SU-DHL-6 (cell line): Measurements from ENCODE around the gene EFNA5.

Experiments used
- H2AFZ ChIP-seq: fragments of 200-600 bp; sonication (generic); 2 replicates; pipeline ENCODE4 v1.6.1; 2014; ENCODE audit warnings: low read depth, mild to moderate bottlenecking, moderate library complexity, mixed read lengths, antibody characterized with exemption, low read length; ENCODE audit not compliant: severe bottlenecking
- H3F3A ChIP-seq: fragments of 200-600 bp; shearing (Covaris generic); 2 replicates; pipeline ENCODE4 v1.6.0; 2016; ENCODE audit warnings: antibody characterized with exemption, mild to moderate bottlenecking; ENCODE audit not compliant: insufficient read depth
- H3K27ac ChIP-seq: fragments of 200-600 bp; sonication (generic); 2 replicates; pipeline ENCODE4 v1.5.1; 2016; ENCODE audit warnings: low read depth, mild to moderate bottlenecking, low read length, moderate library complexity, mixed read lengths
- H3K27me3 ChIP-seq: fragments of 200-600 bp; sonication (generic), shearing (Covaris generic); 2 replicates; pipeline ENCODE4 v1.6.0; 2014; ENCODE audit warnings: mild to moderate bottlenecking, low read length
- H3K36me3 ChIP-seq: fragments of 200-600 bp; sonication (generic); 2 replicates; pipeline ENCODE4 v1.6.1; 2014; ENCODE audit warnings: mild to moderate bottlenecking, low read length, mixed read lengths
- H3K4me2 ChIP-seq: fragments of 300-600, 200-600 bp; shearing (Covaris generic), sonication (generic); 2 replicates; pipeline ENCODE4 v1.6.0; 2014; ENCODE audit warnings: low read length, low read depth, mild to moderate bottlenecking; ENCODE audit not compliant: poor library complexity, severe bottlenecking
- H3K4me3 ChIP-seq: fragments of 200-600 bp; sonication (generic); 2 replicates; pipeline ENCODE4 v1.5.1; 2014; ENCODE audit warnings: antibody characterized with exemption, low read length, mild to moderate bottlenecking, mixed read lengths; ENCODE audit not compliant: insufficient read depth, poor library complexity, severe bottlenecking
- H3K79me2 ChIP-seq: fragments of 200-600 bp; sonication (generic); 2 replicates; pipeline ENCODE4 v1.6.1; 2014; ENCODE audit warnings: mild to moderate bottlenecking, low read length, moderate library complexity; ENCODE audit not compliant: insufficient read depth
- H3K9ac ChIP-seq: fragments of 200-600 bp; sonication (generic); 2 replicates; pipeline ENCODE4 v1.7.0; 2014; ENCODE audit warnings: mild to moderate bottlenecking, low read length
- H3K9me2 ChIP-seq: fragments of 200-600 bp; sonication (generic); replicated peaks from 2 replicates; pipeline ENCODE4 v1.6.1; 2014; ENCODE audit warnings: low read length; ENCODE audit not compliant: insufficient read depth
- H3K9me3 ChIP-seq: fragments of 200-600 bp; sonication (generic); 2 replicates; pipeline ENCODE4 v1.6.1; 2014; ENCODE audit warnings: low read length, mixed read lengths; ENCODE audit not compliant: insufficient read depth
- H4K20me1 ChIP-seq: fragments of 200-600 bp; sonication (generic); 2 replicates; pipeline ENCODE4 v1.6.1; 2014; ENCODE audit warnings: low read depth, mild to moderate bottlenecking, antibody characterized with exemption, low read length, moderate library complexity, mixed read lengths
- EZH2phosphoT487 ChIP-seq: fragments of 200-600 bp; sonication (generic), shearing (Covaris generic); conservative IDR thresholded peaks from 2 replicates; pipeline ENCODE4 v1.6.1; 2018; ENCODE audit warnings: mild to moderate bottlenecking, antibody characterized with exemption, low read length, moderate library complexity, mixed read lengths
- TF ChIP-seq, protein P1 (sequence below): fragments of 200-600 bp; sonication (generic); IDR thresholded peaks from one replicate; pipeline ENCODE4 v1.5.1; 2017; ENCODE audit warnings: antibody characterized with exemption, mild to moderate bottlenecking, low read length, moderate library complexity; ENCODE audit not compliant: insufficient read depth, poor library complexity, severe bottlenecking

EFNA5 gene

GRCh38 chr5:107663697-107664096, 7.0 kb downstream of the EFNA5 start:
- Histone ChIP-seq H3K4me3 (no peak overlapping the region), H3K9me3 (no peaks in the 10 kb centered on the region), H3K9me2 (no peaks in the 10 kb centered on the region), H3K36me3 (no peaks in the 10 kb centered on the region), H2AFZ (no peak overlapping the region), H3K27ac (no peak overlapping the region), H3K27me3 (no peaks in the 10 kb centered on the region), H4K20me1 (no peaks in the 10 kb centered on the region; the same call in 1 of the 2 replicates), H3K4me2 (no peak overlapping the region), H3F3A (no peaks in the 10 kb centered on the region), H3K9ac (no peak overlapping the region), H3K79me2 (no peaks in the 10 kb centered on the region)
- TF ChIP-seq, protein P1, sequence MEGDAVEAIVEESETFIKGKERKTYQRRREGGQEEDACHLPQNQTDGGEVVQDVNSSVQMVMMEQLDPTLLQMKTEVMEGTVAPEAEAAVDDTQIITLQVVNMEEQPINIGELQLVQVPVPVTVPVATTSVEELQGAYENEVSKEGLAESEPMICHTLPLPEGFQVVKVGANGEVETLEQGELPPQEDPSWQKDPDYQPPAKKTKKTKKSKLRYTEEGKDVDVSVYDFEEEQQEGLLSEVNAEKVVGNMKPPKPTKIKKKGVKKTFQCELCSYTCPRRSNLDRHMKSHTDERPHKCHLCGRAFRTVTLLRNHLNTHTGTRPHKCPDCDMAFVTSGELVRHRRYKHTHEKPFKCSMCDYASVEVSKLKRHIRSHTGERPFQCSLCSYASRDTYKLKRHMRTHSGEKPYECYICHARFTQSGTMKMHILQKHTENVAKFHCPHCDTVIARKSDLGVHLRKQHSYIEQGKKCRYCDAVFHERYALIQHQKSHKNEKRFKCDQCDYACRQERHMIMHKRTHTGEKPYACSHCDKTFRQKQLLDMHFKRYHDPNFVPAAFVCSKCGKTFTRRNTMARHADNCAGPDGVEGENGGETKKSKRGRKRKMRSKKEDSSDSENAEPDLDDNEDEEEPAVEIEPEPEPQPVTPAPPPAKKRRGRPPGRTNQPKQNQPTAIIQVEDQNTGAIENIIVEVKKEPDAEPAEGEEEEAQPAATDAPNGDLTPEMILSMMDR = no peak
- no peak for TF ChIP-seq EZH2phosphoT487

GRCh38 chr5:107661650-107662044, 9.1 kb downstream of the EFNA5 start:
- Histone ChIP-seq H3K79me2 (no peaks in the 10 kb centered on the region), H3K27ac (no peak overlapping the region), H3K27me3 (no peaks in the 10 kb centered on the region), H3F3A (no peaks in the 10 kb centered on the region), H3K9me2 (no peaks in the 10 kb centered on the region), H3K4me3 (no peak overlapping the region), H3K4me2 (no peak overlapping the region), H3K9ac (no peak overlapping the region), H3K9me3 (no peaks in the 10 kb centered on the region), H2AFZ (no peak overlapping the region), H3K36me3 (no peaks in the 10 kb centered on the region), H4K20me1 (no peaks in the 10 kb centered on the region)
- no peak for TF ChIP-seq EZH2phosphoT487
- TF ChIP-seq, protein P1 = no peak

DNA sequence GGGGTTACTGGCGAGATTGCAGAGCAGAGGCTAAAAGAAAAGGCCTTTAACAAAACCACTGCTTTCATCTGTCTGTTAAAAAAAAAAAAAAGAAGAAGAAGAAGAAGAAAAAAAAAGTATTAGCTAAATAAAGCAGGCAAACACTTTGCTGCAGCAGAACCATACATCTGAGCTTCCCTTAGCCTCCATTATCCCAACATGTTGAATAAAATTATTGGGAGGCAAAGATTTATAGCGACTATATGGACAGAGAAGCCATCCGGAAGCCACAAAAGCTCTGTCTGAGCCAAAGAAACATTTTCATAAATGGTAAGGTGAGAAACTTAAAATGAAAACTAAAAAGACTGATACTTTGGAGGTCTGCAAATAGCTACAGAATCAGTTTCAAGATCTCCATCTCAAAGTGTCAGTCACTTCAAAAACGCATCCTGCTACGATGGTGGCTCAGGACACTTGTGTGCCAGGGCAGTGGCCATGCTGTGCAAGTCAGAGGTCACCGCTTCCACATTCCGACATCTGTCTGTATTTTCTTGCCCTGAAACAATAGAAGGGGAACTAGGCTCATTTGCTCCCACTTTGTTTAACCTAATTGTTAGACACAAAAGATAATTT, 9.6 kb downstream of the EFNA5 start:
- Histone ChIP-seq H3F3A (no peaks in the 10 kb centered on the region), H3K27me3 (no peaks in the 10 kb centered on the region), H3K9ac (no peak overlapping the region), H3K36me3 (no peaks in the 10 kb centered on the region), H4K20me1 (no peaks in the 10 kb centered on the region), H2AFZ (no peak overlapping the region), H3K79me2 (no peaks in the 10 kb centered on the region), H3K9me2 (no peaks in the 10 kb centered on the region), H3K27ac (no peak overlapping the region), H3K4me2 (no peak overlapping the region), H3K4me3 (no peak overlapping the region), H3K9me3 (no peaks in the 10 kb centered on the region)
- TF ChIP-seq, protein P1 = no peak
- no peak for TF ChIP-seq EZH2phosphoT487
